Measurements from ENCODE around the gene GARIN5B.

DNA sequence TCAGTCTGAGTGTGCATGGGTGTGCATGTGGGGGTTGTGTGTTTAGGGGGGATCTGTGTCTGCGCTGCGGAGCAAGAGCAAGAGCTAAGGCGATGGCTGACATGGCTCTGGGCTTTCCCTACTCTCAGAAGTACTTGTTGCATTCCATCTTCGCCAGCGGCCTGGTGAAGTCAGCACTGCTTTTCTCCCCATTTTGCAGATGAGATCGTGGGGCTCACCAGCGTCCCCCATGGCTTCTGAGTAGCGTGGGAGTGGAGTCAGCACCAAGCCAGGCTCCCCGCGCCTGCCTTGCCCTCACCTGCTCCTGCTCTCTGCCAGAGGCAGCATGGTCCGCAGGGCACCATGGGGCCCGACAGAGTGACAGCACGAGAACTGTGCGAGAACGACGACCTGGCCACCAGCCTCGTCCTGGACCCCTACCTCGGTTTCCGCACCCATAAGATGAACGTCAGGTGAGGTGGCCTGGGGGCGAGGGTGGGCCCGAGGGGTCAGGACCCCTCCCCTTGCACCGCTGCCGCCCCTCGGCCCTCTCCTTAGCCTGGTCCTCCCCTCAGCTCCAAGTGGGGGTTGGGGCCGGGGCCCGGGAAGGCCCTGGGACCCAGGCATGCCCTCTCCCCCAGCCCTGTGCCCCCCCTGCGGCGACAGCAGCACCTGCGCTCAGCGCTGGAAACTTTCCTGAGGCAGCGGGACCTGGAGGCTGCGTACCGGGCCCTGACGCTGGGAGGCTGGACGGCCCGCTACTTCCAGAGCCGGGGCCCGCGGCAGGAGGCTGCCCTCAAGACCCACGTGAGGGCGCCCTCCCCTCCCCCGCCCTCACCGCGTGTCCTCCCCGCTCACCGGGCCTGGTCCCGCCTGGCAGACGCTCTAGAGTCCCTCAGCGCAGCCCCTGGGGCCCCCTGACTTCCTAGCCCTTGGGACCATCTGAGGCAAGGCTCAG, 21.2 kb downstream of the GARIN5B start:
- TF ChIP-seq ZFP3 (CRISPR knock-in tag; IDR thresholded peaks at IDR 0.05) (no peak), SNAI2 (CRISPR knock-in tag; IDR thresholded peaks at IDR 0.05) (no peak), RARB (CRISPR knock-in tag; IDR thresholded peaks at IDR 0.05) (no peak), TCF4 (CRISPR knock-in tag; IDR thresholded peaks at IDR 0.05; ENCODE audit: borderline replicate concordance) (no peak), ZFP30 (CRISPR knock-in tag; IDR thresholded peaks at IDR 0.05) (no peak)
- TF ChIP-seq, protein P1, sequence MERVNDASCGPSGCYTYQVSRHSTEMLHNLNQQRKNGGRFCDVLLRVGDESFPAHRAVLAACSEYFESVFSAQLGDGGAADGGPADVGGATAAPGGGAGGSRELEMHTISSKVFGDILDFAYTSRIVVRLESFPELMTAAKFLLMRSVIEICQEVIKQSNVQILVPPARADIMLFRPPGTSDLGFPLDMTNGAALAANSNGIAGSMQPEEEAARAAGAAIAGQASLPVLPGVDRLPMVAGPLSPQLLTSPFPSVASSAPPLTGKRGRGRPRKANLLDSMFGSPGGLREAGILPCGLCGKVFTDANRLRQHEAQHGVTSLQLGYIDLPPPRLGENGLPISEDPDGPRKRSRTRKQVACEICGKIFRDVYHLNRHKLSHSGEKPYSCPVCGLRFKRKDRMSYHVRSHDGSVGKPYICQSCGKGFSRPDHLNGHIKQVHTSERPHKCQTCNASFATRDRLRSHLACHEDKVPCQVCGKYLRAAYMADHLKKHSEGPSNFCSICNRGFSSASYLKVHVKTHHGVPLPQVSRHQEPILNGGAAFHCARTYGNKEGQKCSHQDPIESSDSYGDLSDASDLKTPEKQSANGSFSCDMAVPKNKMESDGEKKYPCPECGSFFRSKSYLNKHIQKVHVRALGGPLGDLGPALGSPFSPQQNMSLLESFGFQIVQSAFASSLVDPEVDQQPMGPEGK (CRISPR knock-in tag; IDR thresholded peaks at IDR 0.05; ENCODE audit: borderline replicate concordance) = no peak
- TF ChIP-seq, protein P2, sequence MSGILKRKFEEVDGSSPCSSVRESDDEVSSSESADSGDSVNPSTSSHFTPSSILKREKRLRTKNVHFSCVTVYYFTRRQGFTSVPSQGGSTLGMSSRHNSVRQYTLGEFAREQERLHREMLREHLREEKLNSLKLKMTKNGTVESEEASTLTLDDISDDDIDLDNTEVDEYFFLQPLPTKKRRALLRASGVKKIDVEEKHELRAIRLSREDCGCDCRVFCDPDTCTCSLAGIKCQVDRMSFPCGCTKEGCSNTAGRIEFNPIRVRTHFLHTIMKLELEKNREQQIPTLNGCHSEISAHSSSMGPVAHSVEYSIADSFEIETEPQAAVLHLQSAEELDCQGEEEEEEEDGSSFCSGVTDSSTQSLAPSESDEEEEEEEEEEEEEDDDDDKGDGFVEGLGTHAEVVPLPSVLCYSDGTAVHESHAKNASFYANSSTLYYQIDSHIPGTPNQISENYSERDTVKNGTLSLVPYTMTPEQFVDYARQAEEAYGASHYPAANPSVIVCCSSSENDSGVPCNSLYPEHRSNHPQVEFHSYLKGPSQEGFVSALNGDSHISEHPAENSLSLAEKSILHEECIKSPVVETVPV (CRISPR knock-in tag; IDR thresholded peaks at IDR 0.05) = no peak
